H1 (cell line): Measurements from ENCODE around the gene AOAH. TPM values are rescaled to one million over a fixed set of nuclear protein-coding genes. Genes with fewer than 3 reads are reported as not detected.

ENCODE experiments used
- CTCF ChIA-PET: fragments of 300-600 bp; sonication (Branson Sonifier 250); formaldehyde crosslinking; loops from one replicate; lab custom pipeline; 2021; ENCODE audit not compliant: partially characterized antibody; lab: Charles Lee
- POLR2A ChIA-PET: fragments of 300-600 bp; sonication (Branson Sonifier 250); formaldehyde crosslinking; loops from one replicate; lab custom pipeline; 2021; ENCODE audit warnings: inconsistent platforms; ENCODE audit not compliant: partially characterized antibody; lab: Charles Lee
- DNase-seq, 2 experiments: peaks; one replicate each; pipeline versions ENCODE4 v3.0.0 to v3.0.0-alpha.2; 2010 to 2022; ENCODE audit warnings: low spot score in 2 of 2, low read depth in 1 of 2, mixed read lengths in 1 of 2
- FAIRE-seq: peaks from 2 replicates; lab custom pipeline; 2011; peaks lifted over from hg19 to GRCh38; lab: Jason Lieb, UNC
- H2AFZ ChIP-seq: 2 replicates; pipeline ENCODE4 v1.8.1; 2012; ENCODE audit warnings: low read length, inconsistent platforms
- H2AK5ac ChIP-seq: 2 replicates; pipeline ENCODE4 v1.6.1; 2013; ENCODE audit warnings: low read depth, low read length
- H2BK120ac ChIP-seq: replicated peaks from 2 replicates; pipeline ENCODE3; 2013; ENCODE audit warnings: low read depth, low read length, inconsistent platforms
- H2BK12ac ChIP-seq: 2 replicates; pipeline ENCODE4 v1.6.1; 2013; ENCODE audit warnings: low read depth, low read length
- H2BK15ac ChIP-seq: 2 replicates; pipeline ENCODE4 v1.6.1; 2013; ENCODE audit warnings: low read length
- H2BK20ac ChIP-seq: 2 replicates; pipeline ENCODE4 v1.6.1; 2013; ENCODE audit warnings: low read length
- H2BK5ac ChIP-seq: 2 replicates; pipeline ENCODE4 v1.6.1; 2013; ENCODE audit warnings: low read depth, low read length
- H3K14ac ChIP-seq: 2 replicates; pipeline ENCODE4 v1.6.1; 2013; ENCODE audit warnings: inconsistent platforms; ENCODE audit not compliant: insufficient read length
- H3K18ac ChIP-seq: 2 replicates; pipeline ENCODE4 v1.6.1; 2013; ENCODE audit warnings: low read length; ENCODE audit errors: extremely low read depth
- H3K23ac ChIP-seq: 2 replicates; pipeline ENCODE4 v1.6.1; 2013; ENCODE audit warnings: inconsistent platforms; ENCODE audit not compliant: insufficient read length
- H3K23me2 ChIP-seq: 2 replicates; pipeline ENCODE4 v1.6.1; 2013; ENCODE audit warnings: low read depth, low read length
- H3K27ac ChIP-seq: 2 replicates; pipeline ENCODE4 v1.6.1; 2011; ENCODE audit warnings: low read depth, low read length, inconsistent platforms
- H3K27me3 ChIP-seq, 4 experiments: replicated peaks in 1 of 4; 1 replicate in 1 of 4; 2 replicates in 3 of 4; pipeline versions ENCODE4 v1.6.1 to v1.8.1; 2011 to 2013; ENCODE audit warnings: low read length in 3 of 4, mild to moderate bottlenecking in 3 of 4, inconsistent platforms in 2 of 4, mixed read lengths in 2 of 4, moderate library complexity in 1 of 4; ENCODE audit not compliant: control insufficient read depth in 3 of 4, insufficient read depth in 3 of 4; ENCODE audit errors: extremely low read depth in 1 of 4
- H3K36me3 ChIP-seq, 4 experiments: 2 replicates each; pipeline versions ENCODE4 v1.6.1 to v1.8.1; 2011 to 2013; ENCODE audit warnings: mild to moderate bottlenecking in 4 of 4, low read length in 3 of 4, moderate library complexity in 2 of 4, control low read depth in 1 of 4, inconsistent platforms in 1 of 4; ENCODE audit not compliant: insufficient read depth in 4 of 4, control insufficient read depth in 2 of 4
- H3K4ac ChIP-seq: replicated peaks from 2 replicates; pipeline ENCODE3; 2013; ENCODE audit warnings: low read length, low read depth, mixed read lengths, inconsistent platforms; ENCODE audit not compliant: insufficient read length
- H3K4me1 ChIP-seq, 4 experiments: replicated peaks in 1 of 4; 1 replicate in 1 of 4; 2 replicates in 3 of 4; pipeline versions ENCODE4 v1.6.1 to v1.8.1; 2011 to 2013; ENCODE audit warnings: low read length in 3 of 4, inconsistent platforms in 2 of 4, mixed read lengths in 1 of 4; ENCODE audit not compliant: insufficient read depth in 4 of 4, control insufficient read depth in 3 of 4
- H3K4me2 ChIP-seq, 2 experiments: 2 replicates each; pipeline versions ENCODE4 v1.6.1 to v1.8.1; 2011 to 2013; ENCODE audit warnings: low read depth in 2 of 2, low read length in 2 of 2, control low read depth in 1 of 2, inconsistent platforms in 1 of 2, mild to moderate bottlenecking in 1 of 2; ENCODE audit not compliant: insufficient read depth in 1 of 2
- H3K4me3 ChIP-seq, 4 experiments: fragments of 200-600, 300-600 bp in 1 of 4; sonication (generic), shearing (Covaris generic), sonication (Bioruptor Twin) in 1 of 4; 2 replicates each; pipeline versions ENCODE4 v1.5.1 to v1.8.1; 2011 to 2016; ENCODE audit warnings: low read length in 4 of 4, low read depth in 3 of 4, control low read depth in 2 of 4, inconsistent platforms in 2 of 4, mild to moderate bottlenecking in 2 of 4, mixed read lengths in 1 of 4, moderate library complexity in 1 of 4; ENCODE audit not compliant: insufficient read depth in 2 of 4; ENCODE audit errors: extremely low read depth in 1 of 4
- H3K56ac ChIP-seq: replicated peaks from 2 replicates; pipeline ENCODE3; 2013; ENCODE audit warnings: low read depth, mild to moderate bottlenecking, mixed read lengths, low read length, inconsistent platforms; ENCODE audit not compliant: insufficient read length
- H3K79me1 ChIP-seq: 2 replicates; pipeline ENCODE4 v1.6.1; 2013; ENCODE audit warnings: low read depth, low read length, control low read depth
- H3K79me2 ChIP-seq, 2 experiments: 2 replicates each; pipeline versions ENCODE4 v1.6.1 to v1.8.1; 2012 to 2013; ENCODE audit warnings: low read length in 2 of 2, mild to moderate bottlenecking in 2 of 2, inconsistent platforms in 1 of 2; ENCODE audit not compliant: insufficient read depth in 2 of 2, control insufficient read depth in 1 of 2
- H3K9ac ChIP-seq, 4 experiments: replicated peaks in 1 of 4; 1 replicate in 1 of 4; 2 replicates in 3 of 4; pipeline versions ENCODE4 v1.6.1 to v1.8.1; 2011 to 2013; ENCODE audit warnings: low read depth in 3 of 4, low read length in 3 of 4, control low read depth in 2 of 4, mild to moderate bottlenecking in 2 of 4, moderate library complexity in 2 of 4, inconsistent platforms in 1 of 4; ENCODE audit errors: extremely low read depth in 1 of 4
- H3K9me3 ChIP-seq, 2 experiments: 2 replicates each; pipeline versions ENCODE4 v1.6.1 to v1.8.1; 2012 to 2013; ENCODE audit warnings: mild to moderate bottlenecking in 2 of 2, moderate library complexity in 2 of 2, control low read depth in 1 of 2, inconsistent platforms in 1 of 2, low read depth in 1 of 2, low read length in 1 of 2, mixed read lengths in 1 of 2; ENCODE audit not compliant: insufficient read depth in 2 of 2
- H4K20me1 ChIP-seq, 2 experiments: replicated peaks in 1 of 2; 2 replicates each; pipeline versions ENCODE3 to v1.8.1; 2011 to 2013; ENCODE audit warnings: inconsistent platforms in 2 of 2, low read length in 2 of 2, mild to moderate bottlenecking in 1 of 2; ENCODE audit not compliant: insufficient read depth in 2 of 2, control insufficient read depth in 1 of 2
- H4K5ac ChIP-seq: 2 replicates; pipeline ENCODE4 v1.6.1; 2013; ENCODE audit warnings: low read length, low read depth, mixed read lengths, inconsistent platforms; ENCODE audit not compliant: insufficient read length
- H4K8ac ChIP-seq: 2 replicates; pipeline ENCODE4 v1.8.0; 2013; ENCODE audit warnings: mild to moderate bottlenecking, moderate library complexity, low read length, inconsistent platforms; ENCODE audit not compliant: insufficient read depth; ENCODE audit errors: extremely low read depth
- H4K91ac ChIP-seq: replicated peaks from 2 replicates; pipeline ENCODE3; 2013; ENCODE audit warnings: low read length, mixed read lengths, inconsistent platforms; ENCODE audit not compliant: insufficient read length
- ATF3 ChIP-seq: IDR thresholded peaks from 2 replicates; pipeline ENCODE4 v1.6.1; 2011; ENCODE audit warnings: low read depth, mild to moderate bottlenecking, low read length; ENCODE audit not compliant: insufficient read depth
- BCL11A ChIP-seq, 2 experiments: IDR thresholded peaks; one replicate each; pipeline ENCODE4 v1.6.1; 2011; ENCODE audit warnings: low read depth in 2 of 2, low read length in 2 of 2, mild to moderate bottlenecking in 2 of 2
- CHD1 ChIP-seq: IDR thresholded peaks from 2 replicates; pipeline ENCODE4 v1.6.1; 2012; ENCODE audit warnings: low read depth, low read length, improper control_type of control experiment
- CTCF ChIP-seq, 3 experiments: IDR thresholded peaks; 1 replicate in 2 of 3; 2 replicates in 1 of 3; pipeline versions ENCODE4 v1.5.1 to v1.6.1; 2011; ENCODE audit warnings: low read length in 3 of 3, mild to moderate bottlenecking in 3 of 3, inconsistent platforms in 2 of 3, low read depth in 1 of 3, moderate library complexity in 1 of 3; ENCODE audit not compliant: insufficient read depth in 1 of 3; ENCODE audit errors: control extremely low read depth in 1 of 3
- EGR1 ChIP-seq: IDR thresholded peaks from 2 replicates; pipeline ENCODE4 v1.6.1; 2011; ENCODE audit warnings: low read depth, low read length, borderline replicate concordance
- HDAC6 ChIP-seq: IDR thresholded peaks from one replicate; pipeline ENCODE4 v1.7.1; 2012; ENCODE audit warnings: low read depth, mild to moderate bottlenecking, inconsistent platforms, low read length, moderate library complexity
- MAX ChIP-seq: IDR thresholded peaks from 2 replicates; pipeline ENCODE4 v1.6.1; 2012; ENCODE audit warnings: inconsistent platforms
- RXRA ChIP-seq: IDR thresholded peaks from 2 replicates; pipeline ENCODE4 v1.6.1; 2011; ENCODE audit warnings: low read depth, mild to moderate bottlenecking, low read length, moderate library complexity; ENCODE audit not compliant: insufficient read depth
- SP4 ChIP-seq: IDR thresholded peaks from 2 replicates; pipeline ENCODE4 v1.6.1; 2012; ENCODE audit warnings: low read length, inconsistent platforms
- TAF7 ChIP-seq: optimal IDR thresholded peaks from 2 replicates; pipeline ENCODE3; 2011; ENCODE audit warnings: low read depth, mild to moderate bottlenecking, inconsistent platforms, low read length, moderate library complexity, borderline replicate concordance
- TCF12 ChIP-seq: IDR thresholded peaks from 2 replicates; pipeline ENCODE4 v1.6.1; 2011; ENCODE audit warnings: low read depth, mild to moderate bottlenecking, low read length
- WGBS, 2 experiments: shearing (Covaris generic) in 1 of 2; methylation state at CpG; one replicate each; pipeline versions ENCODE4 v1.1.6 to v1.1.7; 2013 to 2015; ENCODE audit warnings: low lambda C conversion rate in 2 of 2, mixed read lengths in 2 of 2, inconsistent platforms in 1 of 2, low coverage in 1 of 2, missing lambda C conversion rate in 1 of 2; ENCODE audit not compliant: insufficient replicate concordance in 2 of 2, insufficient coverage in 1 of 2, insufficient read length in 1 of 2; ENCODE audit errors: extremely low coverage in 1 of 2, missing lambda C conversion rate in 1 of 2; 5-methylcytosine and 5-hydroxymethylcytosine counted together
- polyA plus RNA-seq, 7 experiments: library from polyadenylated mRNA; depleted of rRNA in 3 of 7; stranded (reverse) in 5 of 7; unstranded in 2 of 7; fragments of >200 nt in 5 of 7; fragments of 200-250 nt in 2 of 7; gene quantifications; 1 replicate in 5 of 7; 2 replicates in 1 of 7; 4 replicates in 1 of 7; pipeline versions ENCODE4 v1.2.1 to v1.2.3, GENCODE V29; 2011 to 2013; ENCODE audit warnings: missing spikeins in 2 of 7, mixed read lengths in 2 of 7
- total RNA-seq: library from RNA; stranded (reverse); fragmentation: NEBNext Ultra II Directional; extraction: Animal tissue kit (Norgen Biotek cat#: 25700); gene quantifications from 2 replicates; pipeline ENCODE4 v1.2.1, GENCODE V29; 2021

The AOAH gene
- total and polyA plus RNA-seq, 2 of the 8 experiments (the other 6 are each of a cell fraction or from before 2014, with no cell fraction given): 0.08 TPM; not detected in 1

- CTCF ChIA-PET: no interaction called here
- no peaks in the 10 kb centered on the region; a peak in 1 of 4 replicates for H3K9me3 ChIP-seq
- peak overlapping the region; percentile 95 for H4K91ac ChIP-seq
- H3K27ac ChIP-seq: no peak overlapping the region
- WGBS, 2 experiments: 97 to 100% methylated on average over 1 to 3 of the region's 3 CpGs
- H4K5ac ChIP-seq: peak overlapping the region; percentile 70
- H3K4me3 ChIP-seq: no peak overlapping the region
- H3K56ac ChIP-seq: peak overlapping the region; percentile 100
- H4K20me1 ChIP-seq: peaks cover 0 to 4% of the 10 kb centered on the region in 2 experiments
- H3K18ac ChIP-seq: no peak overlapping the region
- DNase-seq: no peak
- no peak overlapping the region for H3K9ac ChIP-seq
- no peak overlapping the region for H3K4me2 ChIP-seq
- H3K23ac ChIP-seq: no peak overlapping the region
- H3K27me3 ChIP-seq: no peaks in the 10 kb centered on the region
- H2BK5ac ChIP-seq: peak overlapping the region; percentile 68; the same call in 1 of the 2 replicates
- no peak overlapping the region for H3K14ac ChIP-seq
- H2AFZ ChIP-seq: no peak overlapping the region
- TF ChIP-seq RXRA: no peak
- no peak for TF ChIP-seq ATF3
- no peak for TF ChIP-seq TAF7
- no peak for TF ChIP-seq BCL11A (IDR thresholded peaks at IDR 0.05; ENCODE audit: low read depth in 2 of 2, low read length in 2 of 2)
- TF ChIP-seq CTCF (IDR thresholded peaks at IDR 0.05; ENCODE audit: control extremely low read depth in 1 of 3, insufficient read depth in 1 of 3, low read depth in 1 of 3, low read length in 3 of 3): no peak
- TF ChIP-seq HDAC6: no peak
- TF ChIP-seq SP4: no peak
- no peak for TF ChIP-seq MAX
- TF ChIP-seq TCF12: no peak
- no peak for TF ChIP-seq CHD1
- TF ChIP-seq EGR1: no peak
- H3K4me1 ChIP-seq: 0 out of 7 replicates have a peak, but pooled peaks cover 0 to 4% (median 0%) of the 10 kb centered on the region in 4 experiments
- peak overlapping the region; percentile 57 for H2AK5ac ChIP-seq
- H2BK12ac ChIP-seq: peak overlapping the region; percentile 86; the same call in 1 of the 2 replicates
- no peaks in the 10 kb centered on the region for H3K36me3 ChIP-seq
- no peaks in the 10 kb centered on the region for H3K79me1 ChIP-seq
- peak overlapping the region; percentile 62 for H2BK20ac ChIP-seq
- H3K79me2 ChIP-seq: no peaks in the 10 kb centered on the region
- peak overlapping the region; percentile 75; the same call in 1 of the 2 replicates for H2BK15ac ChIP-seq
- peaks cover 14% of the 10 kb centered on the region; the same call in 1 of the 2 replicates for H3K23me2 ChIP-seq
- no peak overlapping the region for H4K8ac ChIP-seq
- peak overlapping the region; percentile 91 for H3K4ac ChIP-seq
- FAIRE-seq: no peak
- peak overlapping the region; percentile 31 for H2BK120ac ChIP-seq
- POLR2A ChIA-PET: no interaction called here
These were observed 208.4 kb downstream of the AOAH start for GRCh38 chr7:36515847-36516246.
